ENCODE results near the gene CERS6.

CERS6 gene

GRCh38 chr2:168589236-168590211 lies 133.5 kb downstream of the CERS6 start:
- TF ChIP-seq FOXP2 (optimal IDR thresholded peaks at IDR 0.05; ENCODE audit: control extremely low read depth, extremely low read length, insufficient read depth): no peak
- TF ChIP-seq EZH2 (IDR thresholded peaks at IDR 0.05): no peak
- TF ChIP-seq POLR2AphosphoS5 (IDR thresholded peaks at IDR 0.05; ENCODE audit: borderline replicate concordance, low read depth, low read length): no peak
- DNase-seq (ENCODE audit: low read depth, low spot score): no peak
- no peak overlapping the region for H3K27ac ChIP-seq

GRCh38 chr2:168592181-168592831 lies 136.2 kb downstream of the CERS6 start:
- Histone ChIP-seq H3K36me3 (ENCODE audit: insufficient read depth, low read length) (no peaks in the 10 kb centered on the region), H3K9me3 (ENCODE audit: low read depth, low read length) (no peaks in the 10 kb centered on the region), H3K27ac (no peak overlapping the region), H3K9ac (ENCODE audit: insufficient read length) (no peak overlapping the region), H3K4me3 (no peak overlapping the region)
- no peak for DNase-seq (ENCODE audit: low read depth, low spot score)
- TF ChIP-seq POLR2AphosphoS5 (IDR thresholded peaks at IDR 0.05; ENCODE audit: borderline replicate concordance, low read depth, low read length) (no peak), EZH2 (IDR thresholded peaks at IDR 0.05) (no peak), FOXP2 (optimal IDR thresholded peaks at IDR 0.05; ENCODE audit: control extremely low read depth, extremely low read length, insufficient read depth) (no peak)

More at GRCh38 chr2:168589236-168590211, 133.5 kb downstream of the CERS6 start:
- Histone ChIP-seq H3K9me3 (ENCODE audit: low read depth, low read length) (no peaks in the 10 kb centered on the region), H3K9ac (ENCODE audit: insufficient read length) (no peak overlapping the region), H3K4me3 (no peak overlapping the region), H3K36me3 (ENCODE audit: insufficient read depth, low read length) (no peaks in the 10 kb centered on the region)

GRCh38 chr2:168593713-168594112 lies 137.6 kb downstream of the CERS6 start:
- H3K4me3 ChIP-seq: no peak overlapping the region
- no peak overlapping the region for H3K27ac ChIP-seq
- no peak overlapping the region for H3K9ac ChIP-seq (ENCODE audit: insufficient read length)
- H3K9me3 ChIP-seq (ENCODE audit: low read depth, low read length): no peaks in the 10 kb centered on the region
- DNase-seq (ENCODE audit: low read depth, low spot score): no peak
- TF ChIP-seq POLR2AphosphoS5 (IDR thresholded peaks at IDR 0.05; ENCODE audit: borderline replicate concordance, low read depth, low read length): no peak
- no peak for TF ChIP-seq FOXP2 (optimal IDR thresholded peaks at IDR 0.05; ENCODE audit: control extremely low read depth, extremely low read length, insufficient read depth)
- TF ChIP-seq EZH2 (IDR thresholded peaks at IDR 0.05): no peak
- H3K36me3 ChIP-seq (ENCODE audit: insufficient read depth, low read length): no peaks in the 10 kb centered on the region

GRCh38 chr2:168594778-168595177 lies 138.7 kb downstream of the CERS6 start:
- TF ChIP-seq POLR2AphosphoS5 (IDR thresholded peaks at IDR 0.05; ENCODE audit: borderline replicate concordance, low read depth, low read length): no peak
- TF ChIP-seq EZH2 (IDR thresholded peaks at IDR 0.05): no peak
- TF ChIP-seq FOXP2 (optimal IDR thresholded peaks at IDR 0.05; ENCODE audit: control extremely low read depth, extremely low read length, insufficient read depth): no peak
- DNase-seq (ENCODE audit: low read depth, low spot score): no peak
- no peaks in the 10 kb centered on the region for H3K36me3 ChIP-seq (ENCODE audit: insufficient read depth, low read length)
- H3K9ac ChIP-seq (ENCODE audit: insufficient read length): no peak overlapping the region
- H3K9me3 ChIP-seq (ENCODE audit: low read depth, low read length): no peaks in the 10 kb centered on the region
- no peak overlapping the region for H3K4me3 ChIP-seq
- no peak overlapping the region for H3K27ac ChIP-seq

GRCh38 chr2:168596881-168597655 lies 141.0 kb downstream of the CERS6 start:
- Histone ChIP-seq H3K4me3 (no peak overlapping the region), H3K36me3 (ENCODE audit: insufficient read depth, low read length) (no peaks in the 10 kb centered on the region), H3K27ac (no peak overlapping the region), H3K9ac (ENCODE audit: insufficient read length) (no peak overlapping the region), H3K9me3 (ENCODE audit: low read depth, low read length) (no peaks in the 10 kb centered on the region)
- TF ChIP-seq POLR2AphosphoS5 (IDR thresholded peaks at IDR 0.05; ENCODE audit: borderline replicate concordance, low read depth, low read length): no peak
- TF ChIP-seq FOXP2 (optimal IDR thresholded peaks at IDR 0.05; ENCODE audit: control extremely low read depth, extremely low read length, insufficient read depth): no peak
- TF ChIP-seq EZH2 (IDR thresholded peaks at IDR 0.05): no peak
- no peak for DNase-seq (ENCODE audit: low read depth, low spot score)

GRCh38 chr2:168599738-168600137 lies 143.7 kb downstream of the CERS6 start:
- no peak for DNase-seq (ENCODE audit: low read depth, low spot score)
- no peak overlapping the region for H3K27ac ChIP-seq

GRCh38 chr2:168600949-168601348 lies 144.9 kb downstream of the CERS6 start:
- Histone ChIP-seq H3K9ac (ENCODE audit: insufficient read length) (no peak overlapping the region), H3K36me3 (ENCODE audit: insufficient read depth, low read length) (no peaks in the 10 kb centered on the region), H3K4me3 (no peak overlapping the region), H3K9me3 (ENCODE audit: low read depth, low read length) (no peaks in the 10 kb centered on the region), H3K27ac (no peak overlapping the region)
- DNase-seq (ENCODE audit: low read depth, low spot score): no peak
- no peak for TF ChIP-seq POLR2AphosphoS5 (IDR thresholded peaks at IDR 0.05; ENCODE audit: borderline replicate concordance, low read depth, low read length)
- TF ChIP-seq EZH2 (IDR thresholded peaks at IDR 0.05): no peak
- TF ChIP-seq FOXP2 (optimal IDR thresholded peaks at IDR 0.05; ENCODE audit: control extremely low read depth, extremely low read length, insufficient read depth): no peak

More at GRCh38 chr2:168599738-168600137, 143.7 kb downstream of the CERS6 start:
- H3K9me3 ChIP-seq (ENCODE audit: low read depth, low read length): no peaks in the 10 kb centered on the region
- no peak overlapping the region for H3K4me3 ChIP-seq
- no peak for TF ChIP-seq POLR2AphosphoS5 (IDR thresholded peaks at IDR 0.05; ENCODE audit: borderline replicate concordance, low read depth, low read length)
- no peak for TF ChIP-seq FOXP2 (optimal IDR thresholded peaks at IDR 0.05; ENCODE audit: control extremely low read depth, extremely low read length, insufficient read depth)
- TF ChIP-seq EZH2 (IDR thresholded peaks at IDR 0.05): no peak
- H3K9ac ChIP-seq (ENCODE audit: insufficient read length): no peak overlapping the region
- H3K36me3 ChIP-seq (ENCODE audit: insufficient read depth, low read length): no peaks in the 10 kb centered on the region

- H3K9me3 ChIP-seq (ENCODE audit: low read depth, low read length): no peaks in the 10 kb centered on the region
- no peak overlapping the region for H3K9ac ChIP-seq (ENCODE audit: insufficient read length)
- H3K27ac ChIP-seq: no peak overlapping the region
- DNase-seq (ENCODE audit: low read depth, low spot score): no peak
- no peak overlapping the region for H3K4me3 ChIP-seq
- no peaks in the 10 kb centered on the region for H3K36me3 ChIP-seq (ENCODE audit: insufficient read depth, low read length)
- TF ChIP-seq POLR2AphosphoS5 (IDR thresholded peaks at IDR 0.05; ENCODE audit: borderline replicate concordance, low read depth, low read length) (no peak), FOXP2 (optimal IDR thresholded peaks at IDR 0.05; ENCODE audit: control extremely low read depth, extremely low read length, insufficient read depth) (no peak), EZH2 (IDR thresholded peaks at IDR 0.05) (no peak)
Measured at GRCh38 chr2:168601741-168602140, 145.7 kb downstream of the CERS6 start.

All from SK-N-MC (cell line).